NCI-H82 treated with DMSO at 0.1 percent for 48 hours (cell line): ENCODE data around the gene OVOL1.

Experiments used
- DNase-seq: peaks from one replicate; lab custom pipeline; 2025; ENCODE audit not compliant: unreplicated experiment; lab: John Stamatoyannopoulos, UW

OVOL1 gene

GRCh38 chr11:65777821-65778361, 9.0 kb upstream of the OVOL1 start:
- DNase-seq: no peak

DNA sequence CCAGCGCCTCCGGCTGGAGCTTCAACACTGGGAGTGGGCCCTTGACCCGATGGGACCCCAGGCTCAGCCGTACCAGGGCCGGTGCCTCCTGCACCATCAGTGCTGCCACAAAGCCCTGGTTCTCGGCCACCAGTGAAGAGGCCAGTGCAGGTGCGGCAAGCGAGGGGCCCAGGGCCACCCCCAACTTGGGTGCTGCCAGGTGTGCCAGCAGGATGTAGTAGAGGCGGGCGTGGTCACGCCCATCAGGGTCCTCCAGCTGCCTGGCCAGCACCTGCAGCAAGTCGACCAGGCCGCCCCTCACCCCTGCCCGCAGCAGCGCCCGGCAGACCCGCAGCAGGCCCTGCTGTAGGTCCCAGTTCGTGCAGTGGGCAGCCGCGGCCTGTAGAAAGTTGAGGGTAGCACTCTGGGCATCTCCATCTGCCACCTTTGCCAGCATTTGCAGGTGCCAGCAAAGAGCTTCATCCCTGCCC, 8.4 kb upstream of the OVOL1 start:
- DNase-seq: no peak

DNA sequence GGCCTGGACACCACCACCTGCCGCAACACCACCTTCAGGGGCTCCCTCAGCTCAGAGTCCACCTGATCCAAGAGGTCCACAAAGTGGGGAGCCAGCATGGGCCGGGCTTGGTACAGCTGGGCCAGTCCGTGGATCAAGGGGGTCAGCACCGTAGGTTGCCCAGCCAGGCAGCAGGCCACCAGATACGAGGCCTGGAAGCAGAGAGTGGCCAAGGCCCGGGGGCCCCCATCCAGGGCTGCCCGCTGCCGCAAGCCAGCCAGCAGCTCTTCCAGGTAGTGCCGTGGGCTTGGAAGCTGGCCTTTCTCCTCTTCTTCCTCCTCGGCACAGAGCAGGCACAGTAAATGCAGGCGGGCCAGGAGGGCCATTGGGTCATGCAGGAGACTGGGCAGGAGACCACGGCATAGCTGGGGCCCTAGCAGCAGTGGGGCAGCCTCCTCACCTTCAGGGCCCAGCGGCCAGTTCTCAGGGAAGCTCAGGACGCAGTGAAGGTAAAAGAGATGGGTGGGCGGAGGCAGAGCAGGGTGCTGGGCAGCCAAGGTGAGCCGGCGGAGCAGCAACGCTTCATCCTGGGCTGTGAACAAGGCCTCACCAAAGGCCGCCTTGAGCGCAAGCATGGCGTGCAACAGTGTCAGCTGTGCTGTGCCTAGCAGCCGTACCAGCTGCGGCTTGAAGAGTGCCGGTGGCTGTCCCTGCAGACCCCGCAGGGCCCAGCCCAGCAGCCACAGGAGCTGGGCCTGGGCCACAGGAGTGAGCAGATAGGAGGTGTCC, 7.8 kb upstream of the OVOL1 start:
- no peak for DNase-seq

DNA sequence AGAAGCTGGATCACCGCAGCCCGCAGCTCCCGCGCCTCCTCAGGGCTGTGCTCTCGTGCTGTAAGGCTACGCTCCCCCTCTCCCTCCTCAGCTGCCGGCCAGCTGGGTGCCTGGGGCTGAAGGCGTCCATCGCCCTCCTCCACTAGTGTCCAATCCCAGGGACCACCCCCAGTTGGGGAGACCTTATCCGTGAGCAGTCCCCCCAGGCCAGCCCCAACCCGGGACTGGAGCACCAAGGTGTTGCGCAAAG, 7.3 kb upstream of the OVOL1 start:
- DNase-seq: no peak

GRCh38 chr11:65779919-65780769, 6.7 kb upstream of the OVOL1 start:
- no peak for DNase-seq

GRCh38 chr11:65780770-65781151, 6.1 kb upstream of the OVOL1 start, which contains the start of gene AP5B1:
AP5B1 (minus strand) TSS chr11:65780976; CDS start chr11:65780591, 385 bp downstream.
- no peak for DNase-seq

GRCh38 chr11:65781152-65781961, 5.5 kb upstream of the OVOL1 start:
- no peak for DNase-seq

GRCh38 chr11:65781962-65782815, 4.7 kb upstream of the OVOL1 start:
- no peak for DNase-seq

DNA sequence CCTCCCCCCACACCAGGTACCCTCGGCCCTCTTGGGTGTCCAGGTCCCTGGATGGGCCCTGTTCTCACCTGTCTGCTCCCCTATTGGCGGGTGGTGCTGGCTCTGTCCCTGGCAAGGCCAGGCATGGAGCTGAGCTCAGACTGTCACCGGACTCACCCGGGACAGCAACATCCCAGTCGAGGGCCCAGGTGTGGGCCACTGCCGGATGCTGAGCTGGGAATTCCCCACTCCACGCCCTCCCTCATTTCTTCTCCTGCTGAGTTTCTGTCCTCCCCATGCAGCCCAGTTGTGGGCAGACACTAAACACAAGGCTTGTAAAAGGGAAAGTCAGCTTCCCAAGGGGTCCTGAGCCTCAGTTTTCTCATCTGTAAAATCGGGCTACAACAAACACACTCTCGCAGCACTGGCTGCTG, 4.0 kb upstream of the OVOL1 start:
- no peak for DNase-seq

DNA sequence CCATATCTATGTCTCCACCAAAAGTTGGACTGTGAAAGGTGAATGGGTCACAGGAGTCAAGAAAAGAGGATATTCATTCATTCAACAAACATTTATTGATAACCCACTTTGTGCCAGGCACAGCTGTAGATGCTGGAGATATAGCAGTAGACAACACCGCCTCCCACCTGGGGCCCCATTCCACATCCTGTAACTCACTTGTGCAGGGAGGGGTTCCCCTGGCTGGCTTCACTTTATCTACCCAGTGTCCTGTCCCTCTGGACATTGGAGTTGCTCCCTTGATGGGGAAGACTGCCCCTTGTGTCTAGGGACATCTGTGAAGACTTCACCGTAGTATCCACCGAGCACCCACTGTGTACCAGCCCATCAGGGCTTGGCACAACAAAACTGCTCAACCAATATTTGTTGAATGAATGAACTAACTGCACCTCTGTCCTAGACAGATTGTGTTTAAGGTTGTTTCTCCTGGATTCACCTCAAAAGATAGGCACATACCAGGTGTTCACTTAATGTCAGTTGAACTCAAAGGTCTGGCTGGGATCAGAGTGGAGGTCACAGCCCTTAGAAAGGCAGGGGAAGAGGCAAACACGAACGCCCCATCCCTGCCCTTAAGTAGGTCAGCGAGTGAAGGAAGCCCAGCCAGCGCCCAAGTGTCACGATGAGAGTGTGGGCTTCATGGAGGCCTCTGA, 1.4 kb upstream of the OVOL1 start:
- no peak for DNase-seq

GRCh38 chr11:65786008-65786785, 666 bp upstream of the OVOL1 start:
- DNase-seq: no peak

DNA sequence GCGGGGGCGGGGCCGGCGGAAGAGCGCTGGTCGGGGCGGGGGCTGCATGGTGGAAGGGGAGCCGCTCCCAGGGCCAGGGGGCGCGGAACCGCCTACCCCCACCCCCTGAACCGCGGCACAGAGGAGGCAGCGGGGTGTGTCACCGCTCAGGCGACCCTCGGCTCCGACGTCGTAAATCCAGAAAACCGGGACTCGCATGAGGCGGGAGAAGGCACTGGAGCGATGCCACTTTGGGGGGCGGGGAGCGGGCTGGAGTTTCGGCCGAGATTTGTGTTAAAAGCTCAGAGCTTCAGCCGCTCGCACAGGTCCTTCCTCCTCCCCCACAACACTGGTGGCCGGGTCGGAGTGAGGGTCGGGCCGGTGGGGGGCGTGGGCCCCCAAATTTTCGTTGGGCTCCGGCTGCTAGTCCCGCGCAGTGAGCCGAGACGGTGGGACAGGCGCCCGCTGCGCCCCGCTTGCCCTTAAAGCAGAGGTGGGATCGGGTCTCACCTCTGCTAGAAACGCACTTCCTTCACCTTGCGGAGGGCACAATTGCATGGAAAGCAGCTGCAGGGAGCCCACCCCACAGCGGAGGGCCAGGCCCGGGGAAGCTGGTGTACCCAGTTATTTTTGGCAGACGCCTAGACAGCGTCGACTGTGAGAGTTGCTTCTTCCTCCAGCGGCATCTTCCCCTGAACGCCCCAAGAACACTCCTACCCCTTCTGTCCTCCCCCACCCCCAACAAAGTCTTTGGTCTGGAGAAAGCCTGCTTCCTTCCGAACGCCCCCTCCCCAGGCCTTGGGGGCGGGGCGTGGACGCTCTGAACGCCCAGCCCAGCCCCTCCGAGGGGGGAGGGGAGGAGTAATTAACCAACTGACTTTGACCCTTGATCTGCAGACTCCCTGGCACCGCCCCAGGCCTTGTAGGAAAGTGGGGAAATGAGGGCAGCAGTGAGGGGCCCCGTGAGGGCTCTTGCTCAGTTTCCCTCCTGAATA, 1.1 kb downstream of the OVOL1 start:
- DNase-seq: no peak

- no peak for DNase-seq
Observed at GRCh38 chr11:65788821-65789220, 2.0 kb downstream of the OVOL1 start.

DNA sequence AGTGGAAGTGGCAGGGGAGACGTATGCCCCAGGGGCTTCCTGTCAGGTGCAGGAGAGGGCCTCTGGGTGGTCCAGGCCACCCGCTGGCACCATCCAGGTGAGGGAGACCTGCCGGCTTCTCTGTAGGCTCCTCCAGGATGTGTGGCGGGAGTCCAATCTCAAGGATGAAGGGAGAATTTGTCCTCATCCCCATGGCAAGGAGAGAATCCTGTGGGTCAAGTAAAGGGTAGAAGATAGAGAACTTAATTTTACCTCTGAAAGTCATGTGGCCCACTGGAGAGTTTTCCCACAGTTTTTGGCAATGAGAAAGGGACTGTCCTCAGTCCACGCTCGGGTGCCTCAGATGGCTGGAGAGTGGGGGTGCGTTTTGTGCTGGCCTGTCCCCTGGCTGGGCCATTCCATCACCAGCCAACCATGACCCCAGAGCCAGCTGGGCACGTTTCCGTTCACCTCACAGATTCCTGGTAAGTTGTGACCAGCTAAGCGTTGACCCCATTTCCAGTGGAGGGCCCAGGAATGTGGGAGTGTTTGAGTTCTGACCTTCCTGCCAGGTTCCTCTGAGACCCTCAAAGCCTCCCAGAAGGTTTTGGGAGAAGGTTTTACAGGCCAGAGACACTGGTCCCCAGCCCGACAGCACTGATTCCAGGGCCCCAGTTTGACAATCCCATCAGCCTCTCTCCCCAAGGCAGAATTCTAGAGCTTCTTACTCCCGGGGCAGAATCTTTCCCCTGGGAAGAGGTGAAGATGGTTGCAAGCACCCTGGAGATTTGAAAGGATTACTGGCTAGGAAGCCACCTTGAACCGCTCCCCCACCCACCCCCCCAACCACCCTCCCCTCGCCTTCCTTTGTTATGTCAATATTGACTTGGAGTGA, 2.6 kb downstream of the OVOL1 start:
- DNase-seq: no peak

DNA sequence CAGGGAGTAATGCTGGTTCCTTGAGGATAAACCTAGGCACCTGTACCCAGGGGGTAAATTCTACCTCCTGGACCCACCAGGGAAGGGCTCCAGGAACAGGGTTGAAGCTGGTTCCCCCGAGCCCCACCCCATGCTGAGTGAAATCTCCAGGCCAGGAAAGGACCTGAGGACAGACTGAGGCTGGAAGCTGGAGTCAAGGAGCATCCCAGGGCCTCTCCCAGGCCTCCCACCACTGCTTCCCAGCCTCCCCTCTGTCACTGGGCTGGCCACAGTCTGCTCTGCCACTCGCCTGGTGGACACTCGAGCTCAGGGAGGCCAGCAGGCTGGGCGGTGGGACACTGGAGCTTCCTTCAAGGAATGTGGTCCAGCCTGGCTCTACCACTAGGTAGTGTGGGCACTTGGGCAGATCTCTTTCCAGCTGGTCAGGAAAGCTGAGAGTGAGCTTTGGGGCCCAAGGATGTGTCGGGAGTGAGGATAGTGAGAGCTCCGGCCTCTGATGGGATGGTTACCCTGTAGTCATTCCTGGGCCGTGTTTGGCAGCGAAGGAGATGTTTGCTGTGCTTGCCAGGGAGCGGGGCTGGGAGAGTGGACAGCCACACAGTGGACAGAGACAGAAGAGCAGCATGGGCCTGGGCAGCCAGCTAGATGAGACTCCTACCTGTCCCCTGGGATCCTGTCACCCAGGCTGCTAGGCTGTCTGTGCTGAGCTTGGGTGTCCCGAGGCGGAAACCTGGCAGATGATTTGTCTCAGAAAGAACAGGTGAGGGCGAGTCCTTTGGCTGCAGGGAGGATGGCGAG, 3.4 kb downstream of the OVOL1 start:
- no peak for DNase-seq
